Memory B cell (primary cell): Measurements from ENCODE around the gene UBAP1L.
"Not testable (repeated sequence)": the region's sequence is repeated elsewhere in the genome, so short reads cannot be mapped to it uniquely, and the experiment has no call there.

Experiments used
- ATAC-seq: fragments of 150-1000 bp; cut with Tn5 transposase; 2 replicates; pipeline ENCODE4 v1.10.0; 2021; ENCODE audit warnings: low read depth, mild to moderate bottlenecking, moderate library complexity
- DNase-seq, 2 donors: peaks; one replicate each; pipeline ENCODE4 v3.0.0; 2022; ENCODE audit warnings: low spot score in 2 of 2
- H3K27ac Mint-ChIP-seq: one replicate; pipeline ENCODE4 v1.8.0; 2022; ENCODE audit warnings: mild to moderate bottlenecking, moderate library complexity, mixed read lengths
- H3K27me3 Mint-ChIP-seq: one replicate; pipeline ENCODE4 v1.8.0; 2022; ENCODE audit warnings: mixed read lengths
- H3K36me3 Mint-ChIP-seq: one replicate; pipeline ENCODE4 v1.8.0; 2022; ENCODE audit warnings: mild to moderate bottlenecking, mixed read lengths
- H3K4me1 Mint-ChIP-seq: one replicate; pipeline ENCODE4 v1.8.0; 2022; ENCODE audit warnings: mixed read lengths
- H3K4me3 Mint-ChIP-seq: one replicate; pipeline ENCODE4 v1.8.0; 2022; ENCODE audit warnings: mild to moderate bottlenecking, moderate library complexity, mixed read lengths
- H3K9me3 Mint-ChIP-seq: one replicate; pipeline ENCODE4 v1.8.0; 2022; ENCODE audit warnings: mixed read lengths

Gene UBAP1L

DNA sequence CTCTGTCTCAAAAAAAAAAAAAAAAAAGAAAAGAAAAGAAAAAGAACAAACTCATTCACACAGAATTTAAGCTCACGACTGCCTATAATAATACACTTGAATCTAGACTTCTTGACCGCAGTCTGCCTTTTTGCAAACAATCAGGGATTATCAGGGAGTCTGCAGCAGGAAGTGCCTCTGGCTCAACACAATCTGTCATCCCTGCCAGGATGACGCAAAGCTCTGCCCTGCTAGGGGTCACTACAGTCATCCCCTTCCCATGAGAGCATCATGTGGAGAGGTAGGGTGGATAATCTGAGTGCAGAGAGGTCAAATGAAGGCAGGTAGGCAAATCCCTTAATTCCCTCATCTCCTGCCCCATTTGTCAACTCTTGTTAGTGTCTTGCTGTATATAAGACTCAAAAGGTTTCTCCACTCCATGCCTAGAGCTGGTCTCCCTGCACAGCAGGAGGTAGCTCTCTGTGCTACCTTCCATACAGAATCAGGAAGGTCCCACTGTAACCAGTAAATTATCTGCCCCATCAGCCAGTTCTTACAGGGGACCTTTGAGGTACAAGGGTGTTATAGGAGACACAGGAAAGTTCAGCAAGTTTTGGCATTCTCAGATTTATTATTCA is 4.2 kb downstream of the UBAP1L start:
- H3K9me3 Mint-ChIP-seq = no peaks in the 10 kb centered on the region
- H3K4me1 Mint-ChIP-seq = no peaks in the 10 kb centered on the region
- DNase-seq = no peak
- no peaks in the 10 kb centered on the region for H3K27me3 Mint-ChIP-seq
- no peak overlapping the region for H3K27ac Mint-ChIP-seq
- no peak overlapping the region for H3K4me3 Mint-ChIP-seq
- ATAC-seq = no peak
- H3K36me3 Mint-ChIP-seq = peaks cover 33% of the 10 kb centered on the region

DNA sequence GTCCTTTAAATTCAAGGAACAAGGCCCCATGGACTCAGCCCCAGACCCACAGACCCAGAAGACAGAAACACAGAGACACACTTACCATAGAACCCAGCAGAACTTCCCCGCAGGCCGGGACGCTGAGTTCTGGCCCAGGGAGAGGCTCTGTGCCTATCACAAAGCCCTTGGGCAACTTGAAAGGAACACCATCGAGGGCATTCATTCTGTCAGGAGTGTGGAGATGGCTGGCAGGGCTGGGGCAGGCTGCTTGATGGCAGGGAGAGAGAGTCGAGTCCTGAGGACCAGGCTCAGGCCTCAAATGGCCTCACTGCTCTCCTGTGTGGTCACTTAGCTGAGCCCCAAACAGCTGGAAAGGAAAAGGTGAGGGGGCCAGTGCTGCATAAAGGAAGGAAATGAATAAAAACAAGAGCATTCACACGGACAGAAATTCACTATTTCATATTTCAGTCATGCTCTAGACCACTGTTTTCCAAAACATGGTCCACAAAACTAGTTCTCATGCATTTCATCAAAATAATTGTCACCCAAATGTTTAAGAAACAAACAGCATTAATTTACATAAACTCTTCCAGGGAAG is 8.9 kb downstream of the UBAP1L start:
- peak overlapping the region; percentile 21 for H3K27ac Mint-ChIP-seq
- H3K4me1 Mint-ChIP-seq = peaks cover 5% of the 10 kb centered on the region
- no peak for DNase-seq
- peaks cover 27% of the 10 kb centered on the region for H3K36me3 Mint-ChIP-seq
- no peak for ATAC-seq
- no peak overlapping the region for H3K4me3 Mint-ChIP-seq
- no peaks in the 10 kb centered on the region for H3K27me3 Mint-ChIP-seq
- H3K9me3 Mint-ChIP-seq = no peaks in the 10 kb centered on the region

DNA sequence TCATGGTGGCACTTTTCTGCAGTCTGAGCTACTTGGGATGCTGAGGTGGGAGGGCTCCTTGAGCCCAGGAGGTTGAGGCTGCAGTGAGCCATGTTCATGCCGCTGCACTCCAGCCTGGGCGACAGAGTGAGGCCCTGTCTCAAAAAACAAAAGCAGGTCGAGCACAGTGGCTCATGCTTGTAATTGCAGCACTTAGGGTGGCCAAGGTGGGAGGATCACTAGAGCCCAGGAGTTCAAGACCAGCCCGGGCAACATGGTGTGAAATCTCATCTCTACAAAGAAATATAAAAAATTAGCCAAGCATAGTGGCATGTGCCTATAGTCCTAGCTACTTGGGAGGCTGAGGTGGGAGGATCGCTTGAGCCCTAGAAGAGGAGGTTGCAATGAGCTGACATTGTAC is 10.0 kb downstream of the UBAP1L start:
- Mint-ChIP-seq H3K4me1 (peaks cover 5% of the 10 kb centered on the region), H3K4me3 (no peak overlapping the region), H3K9me3 (no peaks in the 10 kb centered on the region), H3K36me3 (peaks cover 26% of the 10 kb centered on the region), H3K27ac (no peak overlapping the region), H3K27me3 (no peaks in the 10 kb centered on the region)
- DNase-seq = no peak
- no peak for ATAC-seq

DNA sequence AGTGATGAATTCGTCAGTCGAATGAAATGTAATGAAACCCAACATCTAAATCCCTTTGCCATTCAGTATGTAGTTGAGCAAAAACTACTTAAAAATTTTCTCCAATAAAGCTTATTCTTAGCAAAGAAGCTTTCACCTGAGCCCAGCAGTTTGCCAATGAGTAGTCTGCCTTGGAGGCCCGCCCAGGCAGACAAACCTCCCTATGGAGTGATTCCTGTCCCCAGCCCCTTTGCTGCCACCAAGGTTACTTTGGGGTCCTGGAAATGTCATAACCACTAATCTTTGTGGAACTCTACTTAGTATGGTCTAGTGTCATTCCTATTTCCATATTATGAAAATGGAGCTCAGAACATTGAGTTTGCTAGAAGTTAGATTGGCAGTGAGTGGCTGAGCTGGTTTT is 12.1 kb downstream of the UBAP1L start:
- no peak overlapping the region for H3K27ac Mint-ChIP-seq
- H3K27me3 Mint-ChIP-seq = no peaks in the 10 kb centered on the region
- H3K4me3 Mint-ChIP-seq = no peak overlapping the region
- H3K4me1 Mint-ChIP-seq = peaks cover 5% of the 10 kb centered on the region
- peaks cover 37% of the 10 kb centered on the region for H3K36me3 Mint-ChIP-seq
- DNase-seq (no peak), ATAC-seq (no peak)
- H3K9me3 Mint-ChIP-seq = no peaks in the 10 kb centered on the region

DNA sequence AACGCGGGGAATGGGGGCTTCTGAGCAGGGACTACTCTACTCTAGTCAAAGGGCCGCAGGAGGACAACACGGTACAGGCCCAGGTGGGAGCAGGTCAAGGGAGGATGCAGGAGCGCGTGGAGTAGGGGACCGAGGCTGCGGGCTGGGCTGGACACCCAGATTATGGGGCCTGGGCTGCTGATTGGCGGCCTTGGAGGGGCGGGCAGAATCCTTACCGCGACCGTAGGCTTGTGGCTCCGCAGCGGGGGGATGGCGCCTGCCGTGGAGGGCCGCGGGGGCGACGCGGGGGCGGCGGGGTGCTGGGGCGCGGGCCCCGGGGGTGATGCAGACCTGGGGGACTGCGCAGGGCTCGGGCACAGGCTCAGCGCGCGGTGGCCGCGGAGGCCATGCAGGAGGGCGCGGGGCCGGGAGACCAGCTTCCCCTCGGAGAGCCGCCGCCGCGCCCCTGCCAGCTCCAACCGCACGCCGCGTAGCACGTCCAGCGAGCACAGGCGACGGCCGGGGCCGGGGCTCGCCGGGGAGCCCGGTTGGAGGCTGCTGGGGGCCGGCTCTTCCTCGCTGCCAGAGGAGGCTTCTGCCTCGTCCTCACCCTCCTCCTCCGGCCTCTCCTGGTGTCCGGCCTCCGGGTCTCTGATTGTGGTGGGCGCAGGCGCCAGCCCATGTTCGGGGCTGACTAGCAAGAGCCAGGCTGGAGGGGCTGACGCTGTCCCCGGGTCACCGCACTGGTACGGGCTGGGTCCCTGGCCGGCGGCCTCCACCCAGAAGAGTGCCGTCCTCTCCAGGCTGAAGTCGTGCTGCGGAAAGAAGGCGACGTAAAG is 12.9 kb downstream of the UBAP1L start:
- H3K27me3 Mint-ChIP-seq = no peaks in the 10 kb centered on the region
- peaks cover 35% of the 10 kb centered on the region for H3K36me3 Mint-ChIP-seq
- H3K4me3 Mint-ChIP-seq = no peak overlapping the region
- H3K9me3 Mint-ChIP-seq = no peaks in the 10 kb centered on the region
- DNase-seq (no peak), ATAC-seq (no peak)
- peaks cover 5% of the 10 kb centered on the region for H3K4me1 Mint-ChIP-seq
- no peak overlapping the region for H3K27ac Mint-ChIP-seq

DNA sequence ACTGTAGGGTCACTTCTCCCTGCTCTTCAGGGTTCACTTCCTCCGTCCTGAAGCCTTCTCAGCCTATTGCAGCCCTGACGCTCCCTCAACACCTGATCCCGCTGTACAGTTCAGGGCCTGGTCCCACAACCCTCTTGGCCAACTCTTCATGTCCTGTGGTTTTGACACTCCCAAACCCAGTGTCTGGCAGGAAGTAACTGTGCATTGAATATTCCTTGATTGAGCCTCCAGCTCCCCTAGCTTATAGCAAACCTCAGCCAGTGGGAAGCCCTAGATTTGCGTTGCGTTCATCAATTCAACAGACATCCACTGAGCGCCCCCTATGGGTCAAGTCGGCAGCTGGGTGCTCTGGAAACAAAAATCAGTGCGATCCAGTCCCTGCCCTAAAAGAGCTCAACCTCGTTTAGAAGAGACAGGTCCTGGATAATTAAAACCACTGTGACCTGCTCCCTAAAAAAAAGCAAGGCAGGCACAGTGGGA is 13.5 kb downstream of the UBAP1L start:
- H3K27ac Mint-ChIP-seq = no peak overlapping the region
- no peak overlapping the region for H3K4me3 Mint-ChIP-seq
- ATAC-seq = no peak
- no peak for DNase-seq
- H3K27me3 Mint-ChIP-seq = no peaks in the 10 kb centered on the region
- peaks cover 5% of the 10 kb centered on the region for H3K4me1 Mint-ChIP-seq
- peaks cover 34% of the 10 kb centered on the region for H3K36me3 Mint-ChIP-seq
- H3K9me3 Mint-ChIP-seq = no peaks in the 10 kb centered on the region

DNA sequence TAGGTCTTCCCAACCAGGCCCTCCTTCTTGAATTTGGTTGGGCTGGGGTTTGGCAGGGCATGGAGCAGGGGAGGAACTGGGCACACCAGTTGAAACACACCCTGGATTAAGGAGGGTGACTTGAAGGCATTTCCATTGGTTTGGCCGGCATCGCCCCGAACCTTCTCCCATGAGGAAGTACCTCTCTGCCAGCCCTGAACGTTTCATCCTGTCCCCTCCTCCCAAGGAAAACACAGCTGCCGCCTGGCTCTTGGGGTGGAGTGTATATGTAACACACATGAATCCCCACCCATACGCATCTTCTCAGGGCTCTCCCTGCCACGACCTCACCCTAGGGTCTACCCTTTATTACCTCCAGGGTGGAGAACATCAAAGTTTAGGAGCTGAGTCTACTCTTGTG is 14.6 kb downstream of the UBAP1L start:
- no peaks in the 10 kb centered on the region for H3K9me3 Mint-ChIP-seq
- ATAC-seq (no peak), DNase-seq (no peak)
- no peaks in the 10 kb centered on the region for H3K27me3 Mint-ChIP-seq
- H3K36me3 Mint-ChIP-seq = peaks cover 33% of the 10 kb centered on the region
- peaks cover 5% of the 10 kb centered on the region for H3K4me1 Mint-ChIP-seq
- no peak overlapping the region for H3K4me3 Mint-ChIP-seq
- no peak overlapping the region for H3K27ac Mint-ChIP-seq

DNA sequence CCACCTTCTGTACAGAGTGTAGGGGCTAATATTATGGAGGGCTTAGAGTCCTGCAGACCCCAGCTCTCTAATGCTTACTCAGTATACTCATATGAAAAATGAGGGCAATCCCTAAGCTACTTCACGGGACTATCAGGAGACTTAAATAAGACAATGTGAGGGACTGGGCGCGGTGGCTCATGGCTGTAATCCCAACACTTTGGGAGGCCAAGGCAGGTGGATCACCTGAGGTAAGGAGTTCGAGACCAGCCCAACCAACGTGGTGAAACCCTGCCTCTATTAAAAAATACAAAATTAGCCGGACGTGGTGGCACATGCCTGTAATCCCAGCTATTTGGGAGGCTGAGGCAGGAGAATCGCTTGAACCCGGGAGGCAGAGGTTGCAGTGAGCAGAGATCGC is 15.2 kb downstream of the UBAP1L start:
- not testable (repeated sequence) for H3K27me3 Mint-ChIP-seq, H3K4me1 Mint-ChIP-seq, DNase-seq, H3K27ac Mint-ChIP-seq, ATAC-seq, H3K4me3 Mint-ChIP-seq, H3K9me3 Mint-ChIP-seq
- H3K36me3 Mint-ChIP-seq = peaks cover 30% of the 10 kb centered on the region

DNA sequence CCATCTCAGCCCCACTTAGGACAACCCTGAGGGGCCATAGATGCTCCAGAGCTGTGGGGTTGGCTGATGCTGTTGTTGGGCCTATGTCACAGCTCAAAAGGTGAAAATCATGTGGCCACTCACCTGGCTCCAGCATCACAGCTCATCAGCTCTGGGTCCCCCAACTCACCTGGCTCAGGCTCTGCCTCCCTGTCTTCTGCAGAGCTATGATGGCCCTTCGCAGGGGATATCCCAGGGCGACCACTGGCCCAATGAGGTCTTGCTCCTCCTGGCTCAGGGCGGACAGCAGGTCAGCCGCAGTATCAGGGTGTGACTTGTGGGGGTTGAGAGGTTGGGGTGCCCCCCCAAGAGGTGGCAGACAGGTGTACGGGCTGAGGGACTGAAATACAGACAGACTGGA is 15.7 kb downstream of the UBAP1L start:
- Mint-ChIP-seq H3K36me3 (peaks cover 30% of the 10 kb centered on the region), H3K4me3 (no peak overlapping the region), H3K4me1 (peaks cover 5% of the 10 kb centered on the region), H3K9me3 (no peaks in the 10 kb centered on the region), H3K27me3 (no peaks in the 10 kb centered on the region), H3K27ac (no peak overlapping the region)
- no peak for DNase-seq
- ATAC-seq = no peak

DNA sequence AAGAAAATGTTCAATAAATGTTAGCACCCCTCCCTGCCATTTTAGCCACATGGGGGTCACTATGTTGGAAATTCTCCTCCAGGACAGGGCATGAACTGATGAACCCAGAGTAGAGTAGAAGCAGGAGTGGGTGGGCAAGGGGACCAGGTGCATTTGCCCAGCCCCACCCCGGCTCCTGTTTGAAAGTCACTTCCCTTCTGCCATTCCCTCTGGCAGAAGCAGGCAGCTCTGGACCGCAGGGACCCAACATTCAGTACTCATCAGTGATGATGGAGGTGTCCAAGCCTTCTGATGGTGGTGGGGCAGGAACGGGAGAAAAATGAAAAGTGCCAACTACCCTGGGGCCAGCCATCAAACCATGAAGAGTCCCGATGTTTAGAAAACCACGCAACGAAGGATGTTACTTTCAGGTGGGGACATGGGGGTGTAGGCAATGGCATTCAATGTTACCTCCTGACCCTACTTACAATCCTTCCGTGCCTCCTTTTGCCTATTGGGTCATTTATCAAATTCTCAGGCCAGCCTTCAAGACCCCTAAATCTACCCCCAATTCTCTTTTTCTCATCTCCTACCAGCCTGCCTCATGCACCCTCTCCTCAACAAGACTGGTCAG is 17.2 kb downstream of the UBAP1L start:
- DNase-seq (no peak), ATAC-seq (no peak)
- Mint-ChIP-seq H3K27me3 (no peaks in the 10 kb centered on the region), H3K4me1 (peaks cover 5% of the 10 kb centered on the region), H3K4me3 (no peak overlapping the region), H3K27ac (peak overlapping the region; percentile 43), H3K36me3 (peaks cover 25% of the 10 kb centered on the region), H3K9me3 (no peaks in the 10 kb centered on the region)

DNA sequence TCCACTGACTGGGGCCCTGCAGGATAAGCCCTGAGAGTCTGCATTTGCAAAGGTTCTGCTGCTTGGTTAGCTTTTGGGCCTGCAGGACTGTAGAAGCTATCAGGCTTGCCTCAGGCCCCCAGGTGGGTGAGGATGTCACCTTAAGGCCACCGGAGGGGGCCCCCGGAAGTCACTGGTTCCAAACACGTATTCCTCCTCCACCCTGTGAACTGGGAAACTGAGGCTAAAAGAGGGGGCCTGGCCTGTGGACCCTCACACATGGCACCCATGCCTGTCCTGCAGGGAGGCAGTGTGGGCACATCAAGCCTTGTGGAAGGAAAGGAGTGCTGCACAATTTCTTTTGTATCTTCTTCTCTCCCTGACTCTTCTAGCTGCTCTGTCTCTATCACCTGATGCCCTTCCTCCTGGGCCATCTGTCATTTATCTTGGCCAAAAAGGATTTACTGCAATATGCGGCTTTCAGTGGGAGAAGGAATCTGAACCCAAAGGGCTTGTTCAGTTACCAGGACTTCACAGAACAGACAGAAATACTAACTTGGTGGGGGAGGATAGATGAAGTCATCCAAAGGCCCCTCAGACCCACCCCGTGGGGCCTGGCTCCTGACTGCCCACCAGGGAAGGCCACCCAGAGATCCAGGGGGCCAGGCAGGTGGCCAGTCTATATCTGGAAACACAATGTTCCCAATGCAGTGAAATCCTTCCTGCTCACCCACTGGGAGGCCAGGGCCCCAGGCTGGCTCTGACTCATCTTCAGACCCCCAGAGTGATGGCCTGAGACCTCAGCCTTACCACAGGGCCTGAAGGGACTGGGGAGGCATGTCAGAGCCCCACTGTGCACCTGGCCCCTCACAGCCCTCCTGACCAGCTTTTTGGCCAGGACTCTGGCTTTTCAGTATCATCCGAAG is 18.3 kb downstream of the UBAP1L start:
- no peak for DNase-seq
- Mint-ChIP-seq H3K36me3 (peaks cover 24% of the 10 kb centered on the region), H3K4me1 (peaks cover 5% of the 10 kb centered on the region), H3K27ac (no peak overlapping the region), H3K27me3 (no peaks in the 10 kb centered on the region), H3K9me3 (no peaks in the 10 kb centered on the region), H3K4me3 (no peak overlapping the region)
- no peak for ATAC-seq

DNA sequence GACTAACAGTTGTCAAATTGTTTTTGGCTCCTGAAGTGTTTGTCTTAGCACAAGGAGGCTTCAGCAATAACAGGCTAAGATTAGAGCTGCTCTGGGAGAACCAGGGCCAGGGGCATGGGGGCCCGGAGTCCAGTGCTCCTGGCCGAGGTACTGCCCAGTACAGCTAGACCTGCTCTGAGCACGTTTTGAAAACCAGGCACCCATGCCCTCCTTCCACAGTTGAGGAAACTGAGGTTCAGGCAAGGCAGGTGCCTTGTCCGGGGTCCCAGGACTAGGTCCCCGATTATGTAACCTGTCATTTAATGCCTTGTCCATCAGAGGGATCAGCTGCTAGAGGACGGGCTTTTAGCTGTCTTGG is 19.3 kb downstream of the UBAP1L start:
- no peaks in the 10 kb centered on the region for H3K9me3 Mint-ChIP-seq
- no peaks in the 10 kb centered on the region for H3K4me1 Mint-ChIP-seq
- no peak overlapping the region for H3K4me3 Mint-ChIP-seq
- no peak overlapping the region for H3K27ac Mint-ChIP-seq
- H3K36me3 Mint-ChIP-seq = peaks cover 18% of the 10 kb centered on the region
- DNase-seq (no peak), ATAC-seq (no peak)
- H3K27me3 Mint-ChIP-seq = no peaks in the 10 kb centered on the region

DNA sequence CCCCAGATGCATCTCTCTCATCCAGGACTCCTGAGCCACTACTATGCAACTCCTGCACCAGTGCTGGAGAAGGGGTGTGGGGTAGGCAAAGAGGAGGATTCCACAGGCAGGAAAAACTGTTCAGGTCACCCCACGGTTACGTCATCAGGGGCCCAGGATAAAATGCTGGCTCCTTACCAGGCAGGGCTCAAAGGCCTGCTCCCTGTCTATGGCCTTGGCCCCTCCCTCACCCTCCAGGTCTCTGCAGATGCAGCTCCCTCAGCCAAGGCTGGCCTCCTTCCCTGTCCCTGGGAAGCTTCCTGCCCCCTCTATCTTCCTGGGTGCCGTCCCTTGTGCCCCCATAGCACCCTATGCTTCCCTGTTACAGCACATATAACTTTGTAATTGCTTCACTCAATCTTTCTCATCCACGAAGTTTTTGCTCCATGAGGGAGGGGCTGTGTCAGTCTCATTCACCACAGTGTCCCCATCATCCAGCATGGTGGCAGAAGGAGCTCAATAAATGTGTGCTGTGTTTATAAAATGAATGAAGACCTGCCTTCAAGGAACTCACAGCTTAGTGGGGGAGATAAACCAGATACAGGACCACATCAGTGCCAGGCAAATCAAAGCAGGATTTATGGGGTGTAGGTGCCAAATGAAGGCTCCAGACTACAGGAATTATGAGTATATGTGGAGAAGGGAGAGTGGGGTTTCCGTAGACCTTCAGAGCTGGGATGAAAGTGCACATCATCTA is 19.8 kb downstream of the UBAP1L start:
- no peak for ATAC-seq
- DNase-seq = no peak
- H3K9me3 Mint-ChIP-seq = no peaks in the 10 kb centered on the region
- H3K27ac Mint-ChIP-seq = peak overlapping the region; percentile 17
- H3K4me3 Mint-ChIP-seq = no peak overlapping the region
- peaks cover 15% of the 10 kb centered on the region for H3K36me3 Mint-ChIP-seq
- no peaks in the 10 kb centered on the region for H3K27me3 Mint-ChIP-seq
- H3K4me1 Mint-ChIP-seq = no peaks in the 10 kb centered on the region
